ENCODE results near the gene MSL3.

The MSL3 gene

GRCh38 chrX:11789809-11790208 lies 31.8 kb downstream of the MSL3 start:
- no peak overlapping the region for H3K4me3 ChIP-seq (ENCODE audit: low read length)
- no peak for DNase-seq (ENCODE audit: low read depth)
- no peak for TF ChIP-seq CTCF (IDR thresholded peaks at IDR 0.05; ENCODE audit: insufficient read depth, low read depth, low read length, missing control alignments)

- no peak overlapping the region for H3K4me3 ChIP-seq (ENCODE audit: low read length)
- no peak for TF ChIP-seq CTCF (IDR thresholded peaks at IDR 0.05; ENCODE audit: insufficient read depth, low read depth, low read length, missing control alignments)
- DNase-seq (ENCODE audit: low read depth), result no peak
Measured at GRCh38 chrX:11791090-11791489, 33.1 kb downstream of the MSL3 start.

GRCh38 chrX:11791537-11791936 lies 33.5 kb downstream of the MSL3 start:
- no peak for DNase-seq (ENCODE audit: low read depth)
- H3K4me3 ChIP-seq (ENCODE audit: low read length), result no peak overlapping the region
- no peak for TF ChIP-seq CTCF (IDR thresholded peaks at IDR 0.05; ENCODE audit: insufficient read depth, low read depth, low read length, missing control alignments)

GRCh38 chrX:11792461-11793421 lies 34.7 kb downstream of the MSL3 start:
- DNase-seq (ENCODE audit: low read depth), result no peak
- no peak overlapping the region for H3K4me3 ChIP-seq (ENCODE audit: low read length)
- TF ChIP-seq CTCF (IDR thresholded peaks at IDR 0.05; ENCODE audit: insufficient read depth, low read depth, low read length, missing control alignments), result no peak

- TF ChIP-seq CTCF (IDR thresholded peaks at IDR 0.05; ENCODE audit: insufficient read depth, low read depth, low read length, missing control alignments), result no peak
- DNase-seq (ENCODE audit: low read depth), result no peak
- no peak overlapping the region for H3K4me3 ChIP-seq (ENCODE audit: low read length)
Measured at GRCh38 chrX:11793734-11794133, 35.7 kb downstream of the MSL3 start.

- DNase-seq (ENCODE audit: low read depth), result no peak
- no peak for TF ChIP-seq CTCF (IDR thresholded peaks at IDR 0.05; ENCODE audit: insufficient read depth, low read depth, low read length, missing control alignments)
- no peak overlapping the region for H3K4me3 ChIP-seq (ENCODE audit: low read length)
Measured at GRCh38 chrX:11813341-11813740, 55.3 kb downstream of the MSL3 start.
